Measurements from ENCODE around the gene KRT83.

KRT83 gene

DNA sequence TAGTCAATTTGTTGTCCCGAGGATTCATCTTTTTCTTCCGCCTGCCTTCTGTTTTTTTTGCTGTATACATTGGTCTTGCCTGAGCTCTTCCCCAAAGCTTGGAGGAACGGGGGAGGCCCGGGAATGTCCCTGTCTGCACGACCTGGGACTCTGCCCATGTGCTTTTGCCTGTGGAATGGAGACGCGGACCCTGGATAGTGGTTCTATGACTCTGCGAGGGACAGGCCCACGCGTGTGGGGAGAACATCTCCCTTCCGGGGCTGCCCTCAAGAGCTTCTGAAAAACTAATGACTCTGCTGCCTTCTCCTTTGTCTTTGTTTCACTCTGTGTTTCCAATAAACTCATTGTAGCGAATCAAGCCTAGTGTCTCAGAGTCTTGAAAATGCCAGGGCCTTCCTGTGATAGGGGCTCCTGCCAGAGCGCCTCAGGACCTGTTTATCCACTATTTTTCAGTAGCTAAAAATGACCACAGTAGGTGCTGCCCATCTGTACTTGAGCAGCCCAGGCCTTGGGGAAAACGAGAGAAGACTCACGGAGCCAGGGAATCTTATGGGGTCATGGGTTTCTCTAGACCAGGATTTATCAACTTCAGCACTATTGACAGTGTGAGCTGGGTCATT, 12.3 kb downstream of the KRT83 start:
- no peak overlapping the region for H3K4me3 ChIP-seq (ENCODE audit: low read length)
- H3K79me2 ChIP-seq (ENCODE audit: low read length): no peaks in the 10 kb centered on the region
- no peak for TF ChIP-seq EZH2 (optimal IDR thresholded peaks at IDR 0.05; ENCODE audit: low read depth, low read length)
- TF ChIP-seq, protein P1, sequence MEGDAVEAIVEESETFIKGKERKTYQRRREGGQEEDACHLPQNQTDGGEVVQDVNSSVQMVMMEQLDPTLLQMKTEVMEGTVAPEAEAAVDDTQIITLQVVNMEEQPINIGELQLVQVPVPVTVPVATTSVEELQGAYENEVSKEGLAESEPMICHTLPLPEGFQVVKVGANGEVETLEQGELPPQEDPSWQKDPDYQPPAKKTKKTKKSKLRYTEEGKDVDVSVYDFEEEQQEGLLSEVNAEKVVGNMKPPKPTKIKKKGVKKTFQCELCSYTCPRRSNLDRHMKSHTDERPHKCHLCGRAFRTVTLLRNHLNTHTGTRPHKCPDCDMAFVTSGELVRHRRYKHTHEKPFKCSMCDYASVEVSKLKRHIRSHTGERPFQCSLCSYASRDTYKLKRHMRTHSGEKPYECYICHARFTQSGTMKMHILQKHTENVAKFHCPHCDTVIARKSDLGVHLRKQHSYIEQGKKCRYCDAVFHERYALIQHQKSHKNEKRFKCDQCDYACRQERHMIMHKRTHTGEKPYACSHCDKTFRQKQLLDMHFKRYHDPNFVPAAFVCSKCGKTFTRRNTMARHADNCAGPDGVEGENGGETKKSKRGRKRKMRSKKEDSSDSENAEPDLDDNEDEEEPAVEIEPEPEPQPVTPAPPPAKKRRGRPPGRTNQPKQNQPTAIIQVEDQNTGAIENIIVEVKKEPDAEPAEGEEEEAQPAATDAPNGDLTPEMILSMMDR (IDR thresholded peaks at IDR 0.05; ENCODE audit: low read length): no peak
- TF ChIP-seq EZH2phosphoT487 (IDR thresholded peaks at IDR 0.05; ENCODE audit: low read length): no peak
- H3K4me2 ChIP-seq (ENCODE audit: low read depth, low read length): no peak overlapping the region; the same call in 1 of the 2 replicates
- no peaks in the 10 kb centered on the region for H4K20me1 ChIP-seq (ENCODE audit: insufficient read depth, low read length)
- no peaks in the 10 kb centered on the region for H3F3A ChIP-seq (ENCODE audit: insufficient read depth, low read length)
- peaks cover 71% of the 10 kb centered on the region for H3K27me3 ChIP-seq (replicated peaks; ENCODE audit: insufficient read depth, low read length)
- H3K9me3 ChIP-seq (replicated peaks; ENCODE audit: insufficient read depth, low read length): no peaks in the 10 kb centered on the region
- no peak overlapping the region for H3K9ac ChIP-seq (ENCODE audit: low read length)
- H3K36me3 ChIP-seq (replicated peaks; ENCODE audit: insufficient read depth, low read length): no peaks in the 10 kb centered on the region
- H3K9me2 ChIP-seq (replicated peaks; ENCODE audit: insufficient read depth, low read length): no peaks in the 10 kb centered on the region
- H3K4me1 ChIP-seq (ENCODE audit: low read length): no peaks in the 10 kb centered on the region
- no peak for DNase-seq
- no peak overlapping the region for H2AFZ ChIP-seq (ENCODE audit: low read length)
- no peak overlapping the region for H3K27ac ChIP-seq (ENCODE audit: low read length)

DNA sequence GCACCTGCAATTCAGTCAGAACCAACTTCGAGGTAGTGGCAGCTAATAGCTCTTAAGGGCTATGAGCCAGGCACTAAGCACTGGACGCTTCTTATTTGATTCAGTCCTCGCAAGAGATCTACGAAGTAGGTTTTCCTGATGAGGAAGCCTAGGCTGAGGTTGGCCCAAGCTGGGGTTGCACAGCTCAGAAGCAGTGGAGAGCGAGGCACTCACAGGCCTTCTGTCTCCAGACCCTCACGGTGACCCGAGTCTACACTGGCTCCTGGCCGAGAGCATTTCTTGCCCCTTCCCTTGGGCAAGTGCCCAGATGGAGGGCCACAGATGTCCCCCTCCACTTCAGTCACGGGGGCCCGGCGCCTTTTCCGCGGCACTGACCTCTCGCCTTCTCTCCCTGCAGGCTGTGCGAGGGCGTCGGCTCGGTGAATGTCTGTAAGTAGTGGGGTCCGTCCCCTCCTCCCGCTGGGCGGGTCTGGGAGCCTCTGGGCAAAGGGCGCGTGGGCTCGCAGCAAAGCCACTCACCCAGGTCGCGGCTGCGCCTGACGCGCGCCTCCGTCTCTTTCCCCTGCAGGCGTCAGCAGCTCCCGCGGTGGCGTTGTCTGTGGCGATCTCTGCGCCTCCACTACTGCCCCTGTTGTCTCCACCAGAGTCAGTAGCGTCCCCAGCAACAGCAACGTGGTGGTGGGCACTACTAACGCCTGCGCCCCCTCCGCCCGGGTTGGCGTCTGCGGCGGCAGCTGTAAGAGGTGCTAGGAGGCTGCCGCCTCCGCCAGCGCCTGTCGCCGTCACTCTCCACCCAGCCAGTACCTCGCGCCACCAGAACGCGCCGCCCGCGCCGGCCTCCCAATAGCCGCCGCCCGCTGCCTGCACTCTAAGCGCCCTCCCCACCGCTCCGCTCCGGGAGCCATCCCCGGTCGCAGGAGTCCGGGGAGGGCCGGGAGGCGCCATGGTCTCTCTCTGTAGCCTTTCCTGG, 13.1 kb downstream of the KRT83 start:
- no peak overlapping the region; the same call in 1 of the 2 replicates for H3K4me2 ChIP-seq (ENCODE audit: low read depth, low read length)
- no peaks in the 10 kb centered on the region for H4K20me1 ChIP-seq (ENCODE audit: insufficient read depth, low read length)
- H3K27ac ChIP-seq (ENCODE audit: low read length): no peak overlapping the region
- H3K4me1 ChIP-seq (ENCODE audit: low read length): no peaks in the 10 kb centered on the region
- H3F3A ChIP-seq (ENCODE audit: insufficient read depth, low read length): no peaks in the 10 kb centered on the region
- no peaks in the 10 kb centered on the region for H3K79me2 ChIP-seq (ENCODE audit: low read length)
- no peak overlapping the region for H3K9ac ChIP-seq (ENCODE audit: low read length)
- DNase-seq: no peak
- no peak for TF ChIP-seq EZH2 (optimal IDR thresholded peaks at IDR 0.05; ENCODE audit: low read depth, low read length)
- TF ChIP-seq, protein P1 (IDR thresholded peaks at IDR 0.05; ENCODE audit: low read length): no peak
- TF ChIP-seq EZH2phosphoT487 (IDR thresholded peaks at IDR 0.05; ENCODE audit: low read length): no peak
- H3K9me2 ChIP-seq (replicated peaks; ENCODE audit: insufficient read depth, low read length): no peaks in the 10 kb centered on the region
- H2AFZ ChIP-seq (ENCODE audit: low read length): no peak overlapping the region
- H3K36me3 ChIP-seq (replicated peaks; ENCODE audit: insufficient read depth, low read length): no peaks in the 10 kb centered on the region
- 0 out of 2 replicates have a peak overlapping the region, but pooled peaks have one; percentile 31 for H3K4me3 ChIP-seq (ENCODE audit: low read length)
- peaks cover 68% of the 10 kb centered on the region for H3K27me3 ChIP-seq (replicated peaks; ENCODE audit: insufficient read depth, low read length)
- H3K9me3 ChIP-seq (replicated peaks; ENCODE audit: insufficient read depth, low read length): no peaks in the 10 kb centered on the region

DNA sequence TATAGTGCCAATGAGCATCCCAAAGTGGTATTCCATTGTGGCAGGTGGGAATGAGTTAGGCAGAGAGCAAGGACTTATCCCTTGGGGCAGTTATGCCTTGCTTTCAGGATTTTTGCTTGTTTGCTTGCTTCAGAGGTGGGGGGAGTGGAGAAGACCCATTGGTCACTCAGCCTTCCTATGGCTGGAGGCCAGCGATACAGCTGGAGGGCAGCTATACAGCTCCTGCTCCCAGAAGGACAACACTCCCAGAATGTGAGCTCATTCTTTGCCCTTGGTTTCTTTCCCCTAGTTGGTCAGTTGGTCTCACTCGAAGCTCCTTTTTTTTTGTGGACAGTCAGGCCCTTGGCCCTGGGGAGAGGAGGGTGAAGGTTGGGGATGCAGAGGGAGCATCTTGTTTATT, 14.5 kb downstream of the KRT83 start:
- H3K9ac ChIP-seq (ENCODE audit: low read length): no peak overlapping the region
- H3K4me1 ChIP-seq (ENCODE audit: low read length): no peaks in the 10 kb centered on the region
- TF ChIP-seq, protein P1 (IDR thresholded peaks at IDR 0.05; ENCODE audit: low read length): no peak
- TF ChIP-seq EZH2 (optimal IDR thresholded peaks at IDR 0.05; ENCODE audit: low read depth, low read length) (no peak), EZH2phosphoT487 (IDR thresholded peaks at IDR 0.05; ENCODE audit: low read length) (no peak)
- H3K4me3 ChIP-seq (ENCODE audit: low read length): no peak overlapping the region
- H4K20me1 ChIP-seq (ENCODE audit: insufficient read depth, low read length): no peaks in the 10 kb centered on the region
- no peak for DNase-seq
- H3F3A ChIP-seq (ENCODE audit: insufficient read depth, low read length): no peaks in the 10 kb centered on the region
- H3K4me2 ChIP-seq (ENCODE audit: low read depth, low read length): no peak overlapping the region
- H3K27me3 ChIP-seq (replicated peaks; ENCODE audit: insufficient read depth, low read length): peaks cover 56% of the 10 kb centered on the region
- H3K27ac ChIP-seq (ENCODE audit: low read length): no peak overlapping the region
- no peaks in the 10 kb centered on the region for H3K9me3 ChIP-seq (replicated peaks; ENCODE audit: insufficient read depth, low read length)
- no peaks in the 10 kb centered on the region for H3K9me2 ChIP-seq (replicated peaks; ENCODE audit: insufficient read depth, low read length)
- no peaks in the 10 kb centered on the region for H3K36me3 ChIP-seq (replicated peaks; ENCODE audit: insufficient read depth, low read length)
- H2AFZ ChIP-seq (ENCODE audit: low read length): no peak overlapping the region
- H3K79me2 ChIP-seq (ENCODE audit: low read length): no peaks in the 10 kb centered on the region
